Lung (tissue), 16 donors: ENCODE results near the gene IFNA14. TPM values are rescaled to one million over a fixed set of nuclear protein-coding genes. Genes with fewer than 3 reads are reported as not detected.

Source experiments
- ATAC-seq: fragments of 200-7000 bp; cut with Tn5 transposase; one replicate; pipeline ENCODE4 v1.9.1; 2020; ENCODE audit warnings: moderate number of reproducible peaks; ENCODE audit not compliant: insufficient read depth, low FRiP score
- DNase-seq, 3 donors: peaks; one replicate each; pipeline ENCODE4 v3.0.0-alpha.2; 2013 to 2017
- H3K27ac ChIP-seq, 2 donors: one replicate each; pipeline ENCODE4 v1.5.1; 2013; ENCODE audit warnings: mild to moderate bottlenecking in 2 of 2, moderate library complexity in 2 of 2, control low read depth in 1 of 2, inconsistent platforms in 1 of 2, low read depth in 1 of 2, low read length in 1 of 2
- H3K27me3 ChIP-seq, 3 donors: one replicate each; pipeline ENCODE4 v1.5.1; 2013; ENCODE audit warnings: low read length in 2 of 3; ENCODE audit not compliant: control insufficient read depth in 3 of 3, insufficient read depth in 3 of 3
- H3K36me3 ChIP-seq, 4 donors: one replicate each; pipeline ENCODE4 v1.5.1; 2013; ENCODE audit warnings: low read length in 4 of 4, mild to moderate bottlenecking in 1 of 4, moderate library complexity in 1 of 4; ENCODE audit not compliant: control insufficient read depth in 4 of 4, insufficient read depth in 4 of 4
- H3K4me1 ChIP-seq, 5 donors: one replicate each; pipeline ENCODE4 v1.5.1; 2013; ENCODE audit warnings: low read length in 5 of 5, mild to moderate bottlenecking in 2 of 5, moderate library complexity in 1 of 5; ENCODE audit not compliant: control insufficient read depth in 5 of 5, insufficient read depth in 5 of 5
- H3K4me3 ChIP-seq: one replicate; pipeline ENCODE4 v1.5.1; 2013; ENCODE audit warnings: mild to moderate bottlenecking, control low read depth, moderate library complexity
- H3K9ac ChIP-seq, 2 donors: one replicate each; pipeline ENCODE4 v1.5.1; 2013; ENCODE audit warnings: low read length in 2 of 2, control low read depth in 1 of 2; ENCODE audit not compliant: insufficient read depth in 1 of 2
- H3K9me3 ChIP-seq, 4 donors: one replicate each; pipeline ENCODE4 v1.5.1; 2013; ENCODE audit warnings: low read length in 3 of 4, mild to moderate bottlenecking in 1 of 4, moderate library complexity in 1 of 4; ENCODE audit not compliant: control insufficient read depth in 4 of 4, insufficient read depth in 3 of 4
- CTCF ChIP-seq: IDR thresholded peaks from 2 replicates; pipeline ENCODE4 v1.5.1; 2012; ENCODE audit warnings: mild to moderate bottlenecking; ENCODE audit errors: control extremely low read depth, extremely low read depth
- WGBS, 2 donors: extraction: QIAGEN DNeasy Blood & Tissue Kit; methylation state at CpG; one replicate each; pipeline ENCODE4 v1.1.7; 2013; 5-methylcytosine and 5-hydroxymethylcytosine counted together
- long read RNA-seq, 5 donors: transcript quantifications; one replicate each; lab custom pipeline, GENCODE V29; 2026
- polyA plus RNA-seq, 2 donors: library from polyadenylated mRNA; stranded (reverse); fragments of 200-250 nt; gene quantifications; one replicate each; pipeline ENCODE4 v1.2.1, GENCODE V29; 2013
- total RNA-seq, 2 donors: library from RNA; depleted of rRNA in 1 of 2; stranded (reverse); fragments of >200 nt in 1 of 2; gene quantifications; one replicate each; pipeline ENCODE4 v1.2.1, GENCODE V29; 2014 to 2021
- donor health status: control.
- donor health status: control.
- donor health status: Bipolar disorder and iron deficiency.
- donor health status: healthy.
- donor health status: DM: yes; HTN: yes; CAD: no.

IFNA14 gene
- total RNA-seq (not detected), polyA plus RNA-seq (not detected)
- long read RNA-seq, donor 1, result 0 reads
- long read RNA-seq, donor 2, result 0 reads
- long read RNA-seq, donor 3, result 0 reads
- long read RNA-seq, donor 4, result 0 reads
- long read RNA-seq, donor 5, result 0 reads

GRCh38 chr9:21239911-21240310, at the start of gene IFNA14:
IFNA14 (minus strand) TSS chr9:21240005; CDS start chr9:21239935, 70 bp downstream.
- no peak for TF ChIP-seq CTCF
- no peaks in the 10 kb centered on the region for H3K36me3 ChIP-seq
- ATAC-seq, result no peak
- DNase-seq, result no peak
- H3K4me3 ChIP-seq, result no peak within 1 kb of the TSS
- no peak within 1 kb of the TSS for H3K9ac ChIP-seq
- no peaks in the 10 kb centered on the region for H3K27me3 ChIP-seq
- peaks cover 0 to 1% (median 0%) of the 10 kb centered on the region in 5 donors for H3K4me1 ChIP-seq
- WGBS, 2 donors, result 54 to 78% methylated on average over 2 of the region's 2 CpGs
- no peaks in the 10 kb centered on the region for H3K9me3 ChIP-seq
- no peak within 1 kb of the TSS for H3K27ac ChIP-seq

- Histone ChIP-seq H3K4me3 (no peak overlapping the region), H3K27ac (no peak overlapping the region), H3K36me3 (no peaks in the 10 kb centered on the region), H3K27me3 (no peaks in the 10 kb centered on the region), H3K4me1 (no peaks in the 10 kb centered on the region), H3K9me3 (peaks cover 0 to 3% (median 0%) of the 10 kb centered on the region in 4 donors), H3K9ac (no peak overlapping the region)
- 67 to 70% methylated on average over 3 of the region's 3 CpGs for WGBS, 2 donors
- ATAC-seq (no peak), DNase-seq (no peak)
- no peak for TF ChIP-seq CTCF
Observed at GRCh38 chr9:21287280-21287679, 47.5 kb upstream of the IFNA14 start.

- 42 to 73% methylated on average over 5 of the region's 5 CpGs for WGBS, 2 donors
- H3K9ac ChIP-seq, result no peak overlapping the region
- no peak overlapping the region for H3K27ac ChIP-seq
- DNase-seq (peak in 1 of 3 donors; percentile 3), ATAC-seq (no peak)
- no peak for TF ChIP-seq CTCF
- H3K36me3 ChIP-seq, result no peaks in the 10 kb centered on the region
- no peaks in the 10 kb centered on the region for H3K27me3 ChIP-seq
- no peak overlapping the region for H3K4me3 ChIP-seq
- H3K9me3 ChIP-seq, result peaks cover 0 to 3% (median 0%) of the 10 kb centered on the region in 4 donors
- H3K4me1 ChIP-seq, result no peaks in the 10 kb centered on the region
Observed at GRCh38 chr9:21286659-21287058, 46.9 kb upstream of the IFNA14 start.

GRCh38 chr9:21286099-21286498, 46.3 kb upstream of the IFNA14 start:
- Histone ChIP-seq H3K9me3 (peaks cover 0 to 3% (median 0%) of the 10 kb centered on the region in 4 donors), H3K27me3 (no peaks in the 10 kb centered on the region), H3K9ac (no peak overlapping the region), H3K4me3 (no peak overlapping the region), H3K36me3 (no peaks in the 10 kb centered on the region), H3K27ac (no peak overlapping the region), H3K4me1 (no peaks in the 10 kb centered on the region)
- TF ChIP-seq CTCF, result no peak
- DNase-seq, result no peak
- WGBS, 2 donors, result 93 to 96% methylated on average over 5 of the region's 5 CpGs
- no peak for ATAC-seq
